IMR-90 (cell line): ENCODE data around the gene AP3B1. TPM values are rescaled to one million over a fixed set of nuclear protein-coding genes. Genes with fewer than 3 reads are reported as not detected.

Source experiments
- ATAC-seq: fragments of 200-7000 bp; cut with Tn5 transposase; 2 replicates; pipeline ENCODE4 v1.9.1; 2020; ENCODE audit warnings: low read depth, mild to moderate bottlenecking, moderate library complexity
- BruUV-seq: library from RNA; stranded (reverse); fragments of 400-500 nt; replicated peaks from 2 replicates; lab custom pipeline; 2021; lab: Mats Ljungman, UMichigan
- CTCF ChIA-PET: fragments of 300-600 bp; formaldehyde crosslinking; extraction: SDS; loops from one replicate; lab custom pipeline; 2021; ENCODE audit warnings: antibody characterized with exemption; lab: Yijun Ruan, JAX
- POLR2A ChIA-PET: fragments of 300-600 bp; sonication (Branson Sonifier 250); formaldehyde crosslinking; loops from one replicate; lab custom pipeline; 2022; ENCODE audit warnings: antibody characterized with exemption; ENCODE audit not compliant: unreplicated experiment; lab: Charles Lee
- DNase-seq: peaks from one replicate; pipeline ENCODE4 v3.0.0; 2013
- H2AFZ ChIP-seq: replicated peaks from 2 replicates; pipeline ENCODE3; 2013; ENCODE audit warnings: low read length, mild to moderate bottlenecking; ENCODE audit not compliant: poor library complexity
- H2AK5ac ChIP-seq: 2 replicates; pipeline ENCODE4 v1.6.1; 2013; ENCODE audit warnings: low read depth, low read length, inconsistent platforms
- H2AK9ac ChIP-seq: replicated peaks from 2 replicates; pipeline ENCODE3; 2013; ENCODE audit warnings: mild to moderate bottlenecking, low read depth, low read length, moderate library complexity; ENCODE audit not compliant: poor library complexity
- H2BK120ac ChIP-seq: 2 replicates; pipeline ENCODE4 v1.6.1; 2013; ENCODE audit warnings: low read depth, low read length, inconsistent platforms
- H2BK15ac ChIP-seq: 3 replicates; pipeline ENCODE4 v1.6.1; 2013; ENCODE audit warnings: low read depth, low read length, inconsistent platforms
- H2BK20ac ChIP-seq: 2 replicates; pipeline ENCODE4 v1.6.1; 2013; ENCODE audit warnings: low read depth, mild to moderate bottlenecking, inconsistent platforms, low read length, moderate library complexity
- H2BK5ac ChIP-seq: 2 replicates; pipeline ENCODE4 v1.6.1; 2013; ENCODE audit warnings: mild to moderate bottlenecking, low read depth, low read length, inconsistent platforms; ENCODE audit not compliant: poor library complexity, severe bottlenecking
- H3K14ac ChIP-seq: replicated peaks from 2 replicates; pipeline ENCODE4 v1.6.1; 2013; ENCODE audit warnings: low read depth, low read length, inconsistent platforms
- H3K18ac ChIP-seq: 2 replicates; pipeline ENCODE4 v1.6.1; 2013; ENCODE audit warnings: low read depth, low read length, control low read depth
- H3K23ac ChIP-seq: 2 replicates; pipeline ENCODE4 v1.6.1; 2013; ENCODE audit warnings: low read depth, low read length, inconsistent platforms
- H3K27ac ChIP-seq: 2 replicates; pipeline ENCODE4 v1.5.1; 2013; ENCODE audit warnings: mild to moderate bottlenecking, control low read depth, low read length; ENCODE audit not compliant: insufficient read depth
- H3K27me3 ChIP-seq: 2 replicates; pipeline ENCODE4 v1.6.1; 2013; ENCODE audit warnings: low read length; ENCODE audit not compliant: control insufficient read depth, insufficient read depth
- H3K36me3 ChIP-seq: 2 replicates; pipeline ENCODE4 v1.6.1; 2013; ENCODE audit warnings: low read length, mixed read lengths; ENCODE audit not compliant: control insufficient read depth, insufficient read depth
- H3K4ac ChIP-seq: 2 replicates; pipeline ENCODE4 v1.6.1; 2013; ENCODE audit warnings: low read depth, low read length, inconsistent platforms
- H3K4me1 ChIP-seq: 2 replicates; pipeline ENCODE4 v1.6.1; 2013; ENCODE audit warnings: low read length, mixed read lengths; ENCODE audit not compliant: control insufficient read depth, insufficient read depth
- H3K4me2 ChIP-seq: 2 replicates; pipeline ENCODE4 v1.6.1; 2013; ENCODE audit warnings: low read depth, mild to moderate bottlenecking, control low read depth, low read length, moderate library complexity
- H3K4me3 ChIP-seq: 2 replicates; pipeline ENCODE4 v1.5.1; 2013; ENCODE audit warnings: low read depth, mild to moderate bottlenecking, control low read depth, low read length, moderate library complexity; ENCODE audit not compliant: insufficient read depth
- H3K56ac ChIP-seq: 2 replicates; pipeline ENCODE4 v1.6.1; 2013; ENCODE audit warnings: low read length, inconsistent platforms; ENCODE audit not compliant: insufficient read depth; ENCODE audit errors: extremely low read depth
- H3K79me1 ChIP-seq, 2 experiments: 2 replicates each; pipeline ENCODE4 v1.6.1; 2013; ENCODE audit warnings: low read length in 2 of 2, inconsistent platforms in 1 of 2, low read depth in 1 of 2
- H3K9ac ChIP-seq: 2 replicates; pipeline ENCODE4 v1.6.1; 2013; ENCODE audit warnings: low read depth, low read length, control low read depth
- H3K9me1 ChIP-seq: 2 replicates; pipeline ENCODE4 v1.6.1; 2013; ENCODE audit warnings: low read length, inconsistent platforms; ENCODE audit not compliant: insufficient read depth
- H3K9me3 ChIP-seq: 2 replicates; pipeline ENCODE4 v1.6.1; 2013; ENCODE audit warnings: low read length; ENCODE audit not compliant: control insufficient read depth, insufficient read depth
- H4K20me1 ChIP-seq: 2 replicates; pipeline ENCODE4 v1.6.1; 2013; ENCODE audit warnings: low read length, inconsistent platforms; ENCODE audit not compliant: insufficient read depth
- H4K5ac ChIP-seq: 2 replicates; pipeline ENCODE4 v1.6.1; 2013; ENCODE audit warnings: mild to moderate bottlenecking, low read depth, low read length, control low read depth
- H4K8ac ChIP-seq, 2 experiments: 2 replicates each; pipeline ENCODE4 v1.6.1; 2013; ENCODE audit warnings: low read depth in 2 of 2, low read length in 2 of 2, control low read depth in 1 of 2, inconsistent platforms in 1 of 2
- H4K91ac ChIP-seq: 2 replicates; pipeline ENCODE4 v1.6.1; 2013; ENCODE audit warnings: low read depth, low read length, inconsistent platforms; ENCODE audit not compliant: insufficient read depth
- BHLHE40 ChIP-seq: fragments of 150-350 bp; IDR thresholded peaks from 2 replicates; pipeline ENCODE4 v1.6.1; 2016; ENCODE audit warnings: mild to moderate bottlenecking, low read depth, low read length
- CEBPB ChIP-seq: IDR thresholded peaks from 2 replicates; pipeline ENCODE4 v1.6.1; 2012; ENCODE audit warnings: low read depth, low read length, improper control_type of control experiment
- CHD1 ChIP-seq: IDR thresholded peaks from 2 replicates; pipeline ENCODE4 v1.6.1; 2012; ENCODE audit warnings: low read depth, low read length, improper control_type of control experiment
- MAFK ChIP-seq: IDR thresholded peaks from 2 replicates; pipeline ENCODE4 v1.6.1; 2012; ENCODE audit warnings: low read depth, low read length, improper control_type of control experiment
- MXI1 ChIP-seq: IDR thresholded peaks from 2 replicates; pipeline ENCODE4 v1.6.1; 2012; ENCODE audit warnings: low read depth, mild to moderate bottlenecking, low read length, moderate library complexity, borderline replicate concordance
- NFE2L2 ChIP-seq: fragments of 150-350 bp; IDR thresholded peaks from 2 replicates; pipeline ENCODE4 v1.6.1; 2016; ENCODE audit warnings: low read depth, mild to moderate bottlenecking, low read length
- POLR2A ChIP-seq: IDR thresholded peaks from 2 replicates; pipeline ENCODE4 v1.6.1; 2012; ENCODE audit warnings: mild to moderate bottlenecking, low read depth, low read length
- RAD21 ChIP-seq: IDR thresholded peaks from 2 replicates; pipeline ENCODE4 v1.6.1; 2012; ENCODE audit warnings: low read length, improper control_type of control experiment
- RCOR1 ChIP-seq: IDR thresholded peaks from 2 replicates; pipeline ENCODE4 v1.6.1; 2012; ENCODE audit warnings: mild to moderate bottlenecking, low read length, improper control_type of control experiment; ENCODE audit not compliant: insufficient replicate concordance
- RFX5 ChIP-seq: IDR thresholded peaks from 2 replicates; pipeline ENCODE4 v1.8.0; 2012; ENCODE audit warnings: low read depth, mild to moderate bottlenecking, low read length, moderate library complexity
- SMC3 ChIP-seq: fragments of 150-350 bp; IDR thresholded peaks from 2 replicates; pipeline ENCODE4 v1.6.1; 2016; ENCODE audit warnings: low read depth, mild to moderate bottlenecking, antibody characterized with exemption, low read length, moderate library complexity
- WGBS, 2 experiments: methylation state at CpG; one replicate each; pipeline versions ENCODE4 v1.1.5 to v1.1.7; 2013; ENCODE audit warnings: missing lambda C conversion rate in 2 of 2; ENCODE audit not compliant: insufficient read length in 1 of 2; ENCODE audit errors: extremely low coverage in 2 of 2; 5-methylcytosine and 5-hydroxymethylcytosine counted together
- dilution Hi-C: fragments of 300-500 bp; cut with HindIII; formaldehyde crosslinking; loops from one replicate; pipeline ENCODE4 v1.14.3; 2018; ENCODE audit warnings: low sequenced_read_pairs; ENCODE audit not compliant: unreplicated experiment
- in situ Hi-C: fragments of 300-500 bp; cut with MboI; formaldehyde crosslinking; loops from 3 replicates; pipeline ENCODE4 v1.14.3; 2019; ENCODE audit warnings: low sequenced_read_pairs, inconsistent platforms, mixed read lengths
- intact Hi-C: fragments of 100-400 bp; cut with micrococcal nuclease; formaldehyde crosslinking; loops from 2 replicates; pipeline ENCODE4 v1.10.0; 2022
- polyA plus RNA-seq, 3 experiments: library from polyadenylated mRNA; depleted of rRNA; stranded (reverse); fragments of >200 nt; gene quantifications; 2 replicates each; pipeline ENCODE4 v1.2.3, GENCODE V29; 2012; ENCODE audit warnings: low replicate concordance in 1 of 3
- total RNA-seq: library from RNA; depleted of rRNA; stranded (reverse); fragments of >200 nt; gene quantifications from 2 replicates; pipeline ENCODE4 v1.2.3, GENCODE V29; 2012
- TF ChIP-seq, protein P1 (sequence below): conservative IDR thresholded peaks from 2 replicates; pipeline ENCODE4 v1.5.1; 2012; ENCODE audit warnings: mild to moderate bottlenecking, low read depth, low read length, improper control_type of control experiment
- TF ChIP-seq, protein P2 (sequence below): fragments of 150-350 bp; IDR thresholded peaks from 2 replicates; pipeline ENCODE4 v1.6.1; 2017; ENCODE audit warnings: mild to moderate bottlenecking, antibody characterized with exemption, low read length, low read depth
- TF ChIP-seq, protein P3 (sequence below): fragments of 150-350 bp; IDR thresholded peaks from 2 replicates; pipeline ENCODE4 v1.6.1; 2016; ENCODE audit warnings: low read depth, mild to moderate bottlenecking, low read length, moderate library complexity, borderline replicate concordance

Gene AP3B1
- total and polyA plus RNA-seq, 2 of the 4 experiments (the other 2 are of a cell fraction), result 33.1 to 59.0 TPM

DNA sequence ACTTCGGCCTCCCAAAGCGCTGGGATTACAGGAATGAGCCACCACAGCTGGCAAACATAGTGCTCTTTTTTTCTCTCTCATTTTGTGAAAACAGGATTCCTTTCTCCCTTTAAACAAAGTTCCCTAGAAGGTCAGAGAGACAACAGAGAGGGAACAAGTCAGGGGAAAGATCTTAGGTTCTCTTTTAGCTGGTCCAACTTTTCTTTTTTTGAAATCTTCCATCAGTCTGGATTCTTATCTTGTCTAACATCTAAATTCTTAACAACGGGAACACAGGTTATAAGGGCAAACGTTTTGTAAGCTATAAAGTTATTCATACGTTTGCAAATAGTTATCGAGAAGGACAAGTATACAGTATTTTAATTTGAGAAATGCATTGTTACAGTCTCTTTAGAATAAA lies 294.3 kb downstream of the AP3B1 start:
- Histone ChIP-seq H3K14ac (no peak overlapping the region), H4K20me1 (no peaks in the 10 kb centered on the region), H3K9ac (no peak overlapping the region), H2AFZ (no peak overlapping the region), H3K27me3 (no peaks in the 10 kb centered on the region), H3K4ac (no peak overlapping the region), H3K36me3 (peaks cover 7% of the 10 kb centered on the region; the same call in 1 of the 2 replicates), H3K23ac (no peak overlapping the region), H3K4me2 (no peak overlapping the region), H3K18ac (no peak overlapping the region), H4K91ac (no peak overlapping the region), H3K9me3 (no peaks in the 10 kb centered on the region), H2BK15ac (no peak overlapping the region), H3K27ac (no peak overlapping the region), H2BK120ac (no peak overlapping the region), H3K4me3 (no peak overlapping the region), H3K56ac (no peak overlapping the region), H4K8ac (no peak overlapping the region), H3K4me1 (peaks cover 6% of the 10 kb centered on the region), H2AK9ac (no peak overlapping the region), H2BK20ac (no peak overlapping the region), H2AK5ac (no peak overlapping the region), H4K5ac (no peak overlapping the region), H3K79me1 (peaks cover 6 to 8% of the 10 kb centered on the region in 2 experiments), H3K9me1 (peaks cover 8% of the 10 kb centered on the region; the same call in 1 of the 2 replicates), H2BK5ac (no peak overlapping the region)
- in situ Hi-C loops, result no loop called here
- dilution Hi-C loops, result no loop called here
- no TSS peak for BruUV-seq
- DNase-seq (no peak), ATAC-seq (no peak)
- WGBS, 2 experiments, result no CpG with 5 or more reads among the region's 6 CpGs
- intact Hi-C loops, result loop anchor here (10.0 kb wide), 1 partner anchor 355 kb away; no protein-coding TSS in a partner anchor
- ChIA-PET CTCF (no interaction called here), POLR2A (no interaction called here)
- TF ChIP-seq, protein P1, sequence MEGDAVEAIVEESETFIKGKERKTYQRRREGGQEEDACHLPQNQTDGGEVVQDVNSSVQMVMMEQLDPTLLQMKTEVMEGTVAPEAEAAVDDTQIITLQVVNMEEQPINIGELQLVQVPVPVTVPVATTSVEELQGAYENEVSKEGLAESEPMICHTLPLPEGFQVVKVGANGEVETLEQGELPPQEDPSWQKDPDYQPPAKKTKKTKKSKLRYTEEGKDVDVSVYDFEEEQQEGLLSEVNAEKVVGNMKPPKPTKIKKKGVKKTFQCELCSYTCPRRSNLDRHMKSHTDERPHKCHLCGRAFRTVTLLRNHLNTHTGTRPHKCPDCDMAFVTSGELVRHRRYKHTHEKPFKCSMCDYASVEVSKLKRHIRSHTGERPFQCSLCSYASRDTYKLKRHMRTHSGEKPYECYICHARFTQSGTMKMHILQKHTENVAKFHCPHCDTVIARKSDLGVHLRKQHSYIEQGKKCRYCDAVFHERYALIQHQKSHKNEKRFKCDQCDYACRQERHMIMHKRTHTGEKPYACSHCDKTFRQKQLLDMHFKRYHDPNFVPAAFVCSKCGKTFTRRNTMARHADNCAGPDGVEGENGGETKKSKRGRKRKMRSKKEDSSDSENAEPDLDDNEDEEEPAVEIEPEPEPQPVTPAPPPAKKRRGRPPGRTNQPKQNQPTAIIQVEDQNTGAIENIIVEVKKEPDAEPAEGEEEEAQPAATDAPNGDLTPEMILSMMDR, result no peak
- TF ChIP-seq, protein P2, sequence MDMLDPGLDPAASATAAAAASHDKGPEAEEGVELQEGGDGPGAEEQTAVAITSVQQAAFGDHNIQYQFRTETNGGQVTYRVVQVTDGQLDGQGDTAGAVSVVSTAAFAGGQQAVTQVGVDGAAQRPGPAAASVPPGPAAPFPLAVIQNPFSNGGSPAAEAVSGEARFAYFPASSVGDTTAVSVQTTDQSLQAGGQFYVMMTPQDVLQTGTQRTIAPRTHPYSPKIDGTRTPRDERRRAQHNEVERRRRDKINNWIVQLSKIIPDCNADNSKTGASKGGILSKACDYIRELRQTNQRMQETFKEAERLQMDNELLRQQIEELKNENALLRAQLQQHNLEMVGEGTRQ, result no peak
- TF ChIP-seq RFX5, result no peak
- TF ChIP-seq SMC3, result no peak
- no peak for TF ChIP-seq POLR2A
- no peak for TF ChIP-seq BHLHE40
- TF ChIP-seq RCOR1, result no peak
- TF ChIP-seq, protein P3, sequence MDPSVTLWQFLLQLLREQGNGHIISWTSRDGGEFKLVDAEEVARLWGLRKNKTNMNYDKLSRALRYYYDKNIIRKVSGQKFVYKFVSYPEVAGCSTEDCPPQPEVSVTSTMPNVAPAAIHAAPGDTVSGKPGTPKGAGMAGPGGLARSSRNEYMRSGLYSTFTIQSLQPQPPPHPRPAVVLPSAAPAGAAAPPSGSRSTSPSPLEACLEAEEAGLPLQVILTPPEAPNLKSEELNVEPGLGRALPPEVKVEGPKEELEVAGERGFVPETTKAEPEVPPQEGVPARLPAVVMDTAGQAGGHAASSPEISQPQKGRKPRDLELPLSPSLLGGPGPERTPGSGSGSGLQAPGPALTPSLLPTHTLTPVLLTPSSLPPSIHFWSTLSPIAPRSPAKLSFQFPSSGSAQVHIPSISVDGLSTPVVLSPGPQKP, result no peak
- no peak for TF ChIP-seq NFE2L2
- no peak for TF ChIP-seq RAD21
- TF ChIP-seq MAFK, result no peak
- TF ChIP-seq MXI1, result no peak
- no peak for TF ChIP-seq CEBPB
- no peak for TF ChIP-seq CHD1
